Trophoblast cell (in vitro differentiated cells and primary cell): ENCODE data around the gene CPA5.

Experiments
- DNase-seq, 2 donors: peaks; one replicate each; pipeline ENCODE4 v3.0.0-alpha.2; 2016
- H2AFZ ChIP-seq: 2 replicates; pipeline ENCODE4 v1.6.1; 2013; ENCODE audit warnings: low read length, moderate library complexity, mild to moderate bottlenecking; ENCODE audit not compliant: insufficient read depth, poor library complexity
- H2AK5ac ChIP-seq: 2 replicates; pipeline ENCODE4 v1.6.1; 2013; ENCODE audit warnings: mild to moderate bottlenecking, low read length
- H2BK120ac ChIP-seq: 2 replicates; pipeline ENCODE4 v1.6.1; 2013; ENCODE audit warnings: low read length, mild to moderate bottlenecking, moderate library complexity; ENCODE audit not compliant: insufficient read depth, poor library complexity
- H2BK12ac ChIP-seq: 2 replicates; pipeline ENCODE4 v1.6.1; 2013; ENCODE audit warnings: mild to moderate bottlenecking, low read length, moderate library complexity
- H2BK5ac ChIP-seq: 2 replicates; pipeline ENCODE4 v1.6.1; 2013; ENCODE audit warnings: low read length, low read depth, moderate library complexity, mild to moderate bottlenecking; ENCODE audit not compliant: poor library complexity
- H3K14ac ChIP-seq: 2 replicates; pipeline ENCODE4 v1.6.1; 2013; ENCODE audit warnings: mild to moderate bottlenecking, low read length
- H3K18ac ChIP-seq: 2 replicates; pipeline ENCODE4 v1.6.1; 2013; ENCODE audit warnings: mild to moderate bottlenecking, low read length
- H3K23ac ChIP-seq: 2 replicates; pipeline ENCODE4 v1.6.1; 2013; ENCODE audit warnings: low read length
- H3K27ac ChIP-seq: 2 replicates; pipeline ENCODE4 v1.5.1; 2013; ENCODE audit warnings: low read depth, mild to moderate bottlenecking, inconsistent platforms, low read length, moderate library complexity
- H3K27me3 ChIP-seq: 2 replicates; pipeline ENCODE4 v1.6.1; 2013; ENCODE audit warnings: inconsistent platforms, mild to moderate bottlenecking, low read length, moderate library complexity; ENCODE audit not compliant: insufficient read depth
- H3K36me3 ChIP-seq, 2 experiments: 1 replicate in 1 of 2; 2 replicates in 1 of 2; pipeline ENCODE4 v1.6.1; 2013; ENCODE audit warnings: low read length in 2 of 2, mild to moderate bottlenecking in 2 of 2, moderate library complexity in 1 of 2; ENCODE audit not compliant: insufficient read depth in 2 of 2, control insufficient read depth in 1 of 2
- H3K4ac ChIP-seq: 2 replicates; pipeline ENCODE4 v1.6.1; 2013; ENCODE audit warnings: low read depth, mild to moderate bottlenecking, low read length, moderate library complexity
- H3K4me1 ChIP-seq, 2 experiments: 1 replicate in 1 of 2; 2 replicates in 1 of 2; pipeline ENCODE4 v1.6.1; 2013; ENCODE audit warnings: low read length in 2 of 2, mild to moderate bottlenecking in 2 of 2, moderate library complexity in 1 of 2; ENCODE audit not compliant: insufficient read depth in 2 of 2, control insufficient read depth in 1 of 2
- H3K4me2 ChIP-seq: 2 replicates; pipeline ENCODE4 v1.6.1; 2013; ENCODE audit warnings: inconsistent platforms, mild to moderate bottlenecking, low read length, moderate library complexity
- H3K4me3 ChIP-seq: 2 replicates; pipeline ENCODE4 v1.5.1; 2013; ENCODE audit warnings: mild to moderate bottlenecking, low read depth, low read length, inconsistent platforms
- H3K79me1 ChIP-seq: one replicate; pipeline ENCODE4 v1.6.1; 2013; ENCODE audit warnings: low read length
- H3K79me2 ChIP-seq: 2 replicates; pipeline ENCODE4 v1.6.1; 2013; ENCODE audit warnings: low read length, mild to moderate bottlenecking; ENCODE audit not compliant: control insufficient read depth, insufficient read depth, poor library complexity
- H3K9ac ChIP-seq: 2 replicates; pipeline ENCODE4 v1.6.1; 2013; ENCODE audit warnings: mild to moderate bottlenecking, low read length
- H3K9me3 ChIP-seq: 2 replicates; pipeline ENCODE4 v1.6.1; 2013; ENCODE audit warnings: low read depth, mild to moderate bottlenecking, control low read depth, inconsistent platforms, low read length; ENCODE audit not compliant: insufficient read depth
- H4K12ac ChIP-seq: 2 replicates; pipeline ENCODE4 v1.6.1; 2013; ENCODE audit warnings: low read depth, mild to moderate bottlenecking, low read length, moderate library complexity
- H4K8ac ChIP-seq: 2 replicates; pipeline ENCODE4 v1.6.1; 2013; ENCODE audit warnings: low read depth, mild to moderate bottlenecking, low read length, moderate library complexity
- H4K91ac ChIP-seq: one replicate; pipeline ENCODE4 v1.6.1; 2013; ENCODE audit warnings: low read depth, mild to moderate bottlenecking, low read length, moderate library complexity
- WGBS: extraction: QIAGEN DNeasy Blood & Tissue Kit; methylation state at CpG from one replicate; pipeline ENCODE4 v1.1.7; 2013; ENCODE audit warnings: missing lambda C conversion rate; ENCODE audit not compliant: insufficient read length, insufficient coverage; ENCODE audit errors: extremely low coverage; 5-methylcytosine and 5-hydroxymethylcytosine counted together

The CPA5 gene

DNA sequence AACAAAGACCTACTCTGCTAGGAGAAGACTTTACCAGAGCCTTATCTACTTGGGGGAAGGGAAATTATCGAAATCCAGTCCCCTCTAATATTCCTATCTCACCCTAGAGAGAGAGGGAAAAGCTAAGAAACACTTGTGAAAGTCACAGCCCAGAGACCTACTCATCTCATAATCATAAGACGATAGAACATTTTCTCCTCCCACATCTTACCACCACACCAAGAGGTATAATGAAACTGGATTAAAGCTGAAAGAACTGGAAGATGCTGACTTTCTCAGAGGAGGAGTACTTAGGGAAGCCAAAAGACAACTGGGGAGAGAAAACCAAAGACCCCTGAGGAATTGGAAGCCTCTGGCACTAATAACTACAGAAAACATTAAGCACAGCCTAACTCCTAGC, 10.8 kb upstream of the CPA5 start:
- H3K36me3 ChIP-seq: no peaks in the 10 kb centered on the region
- H3K27me3 ChIP-seq: no peaks in the 10 kb centered on the region
- no peak overlapping the region for H2BK12ac ChIP-seq
- no peak overlapping the region for H3K27ac ChIP-seq
- no peak overlapping the region for H3K4me2 ChIP-seq
- no peak overlapping the region for H3K18ac ChIP-seq
- no peak overlapping the region for H2BK120ac ChIP-seq
- no peak for DNase-seq
- H2AK5ac ChIP-seq: no peak overlapping the region
- no peak overlapping the region for H3K23ac ChIP-seq
- H4K91ac ChIP-seq: no peak overlapping the region
- no peaks in the 10 kb centered on the region for H3K4me1 ChIP-seq
- H4K8ac ChIP-seq: no peak overlapping the region
- H3K14ac ChIP-seq: no peak overlapping the region
- no peak overlapping the region for H3K9ac ChIP-seq
- no peak overlapping the region for H3K4ac ChIP-seq
- H3K4me3 ChIP-seq: no peak overlapping the region
- no peak overlapping the region for H4K12ac ChIP-seq
- H2AFZ ChIP-seq: no peak overlapping the region
- no peak overlapping the region for H2BK5ac ChIP-seq
- no CpG with 5 or more reads among the region's 2 CpGs for WGBS
- no peaks in the 10 kb centered on the region for H3K9me3 ChIP-seq
- no peaks in the 10 kb centered on the region for H3K79me2 ChIP-seq
- H3K79me1 ChIP-seq: no peaks in the 10 kb centered on the region

DNA sequence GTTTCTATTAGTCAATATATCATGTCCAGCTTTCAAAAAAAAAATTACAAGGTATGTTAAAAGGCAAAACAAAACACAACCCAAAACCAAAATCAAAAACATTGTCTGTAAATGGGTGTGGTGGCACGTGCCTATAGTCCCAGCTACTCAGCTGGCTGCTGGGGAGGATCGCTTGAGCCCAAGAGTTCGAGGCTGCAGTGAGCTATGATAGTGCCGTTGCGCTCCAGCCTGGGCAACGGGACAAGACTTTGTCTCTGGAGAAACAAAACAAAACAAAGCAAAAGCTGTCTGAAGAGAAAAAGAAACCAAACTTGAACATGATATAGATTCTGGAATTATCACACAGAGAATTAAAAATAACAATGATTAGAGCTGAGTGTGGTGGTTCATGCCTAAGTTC, 10.3 kb upstream of the CPA5 start:
- Histone ChIP-seq H3K4me1 (no peaks in the 10 kb centered on the region), H3K4me3 (no peak overlapping the region), H2AK5ac (no peak overlapping the region), H3K36me3 (no peaks in the 10 kb centered on the region), H3K79me1 (no peaks in the 10 kb centered on the region), H3K9ac (no peak overlapping the region), H2AFZ (no peak overlapping the region), H3K9me3 (no peaks in the 10 kb centered on the region), H4K8ac (no peak overlapping the region), H3K27me3 (no peaks in the 10 kb centered on the region), H3K4ac (no peak overlapping the region), H4K91ac (no peak overlapping the region), H3K4me2 (no peak overlapping the region), H2BK120ac (no peak overlapping the region), H3K23ac (no peak overlapping the region), H3K27ac (no peak overlapping the region), H3K18ac (no peak overlapping the region), H3K79me2 (no peaks in the 10 kb centered on the region), H2BK5ac (no peak overlapping the region), H4K12ac (no peak overlapping the region), H3K14ac (no peak overlapping the region), H2BK12ac (no peak overlapping the region)
- WGBS: no CpG with 5 or more reads among the region's 6 CpGs
- DNase-seq: no peak

DNA sequence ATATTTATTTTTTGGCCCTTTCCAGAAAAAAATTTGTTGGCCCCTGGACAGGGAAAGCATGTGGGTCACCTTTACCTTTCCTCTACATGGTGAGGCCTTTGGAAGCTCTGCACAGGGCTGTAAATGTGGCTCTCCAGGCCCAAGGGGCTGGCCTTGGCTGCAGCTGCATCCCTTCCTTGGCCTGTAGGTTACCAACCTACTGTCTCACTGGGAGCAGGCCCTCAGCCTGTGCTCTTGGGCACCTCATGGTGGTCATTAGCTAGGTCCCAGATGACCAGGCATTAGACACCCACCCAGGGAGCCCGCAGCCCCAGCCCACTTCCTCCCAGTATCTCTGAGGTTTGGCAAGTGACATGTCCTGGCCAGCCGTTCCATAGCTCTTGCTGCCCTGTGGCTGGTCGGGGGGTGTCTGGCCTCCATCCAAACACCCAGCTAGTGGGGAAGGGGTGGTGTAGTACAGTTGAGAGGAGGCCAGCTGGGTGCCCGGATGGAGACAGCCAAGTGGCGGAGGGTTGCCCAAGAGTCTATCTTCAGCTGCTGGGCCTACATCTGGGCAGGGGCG, 7.1 kb upstream of the CPA5 start:
- H3K14ac ChIP-seq: no peak overlapping the region
- no peaks in the 10 kb centered on the region for H3K79me2 ChIP-seq
- no peak overlapping the region for H3K4ac ChIP-seq
- H3K27ac ChIP-seq: no peak overlapping the region
- no peak overlapping the region for H3K9ac ChIP-seq
- no peak overlapping the region for H2BK120ac ChIP-seq
- no peak for DNase-seq
- no peak overlapping the region for H2BK5ac ChIP-seq
- peak overlapping the region; percentile 10 for H3K4me3 ChIP-seq
- H3K4me2 ChIP-seq: no peak overlapping the region
- no peaks in the 10 kb centered on the region for H3K4me1 ChIP-seq
- H4K12ac ChIP-seq: no peak overlapping the region
- no peaks in the 10 kb centered on the region for H3K27me3 ChIP-seq
- no peak overlapping the region for H2BK12ac ChIP-seq
- no peaks in the 10 kb centered on the region for H3K9me3 ChIP-seq
- H2AFZ ChIP-seq: no peak overlapping the region
- H3K18ac ChIP-seq: no peak overlapping the region
- WGBS: no CpG with 5 or more reads among the region's 6 CpGs
- H2AK5ac ChIP-seq: no peak overlapping the region
- H4K8ac ChIP-seq: no peak overlapping the region
- no peak overlapping the region for H4K91ac ChIP-seq
- no peaks in the 10 kb centered on the region for H3K79me1 ChIP-seq
- H3K36me3 ChIP-seq: no peaks in the 10 kb centered on the region
- H3K23ac ChIP-seq: no peak overlapping the region

DNA sequence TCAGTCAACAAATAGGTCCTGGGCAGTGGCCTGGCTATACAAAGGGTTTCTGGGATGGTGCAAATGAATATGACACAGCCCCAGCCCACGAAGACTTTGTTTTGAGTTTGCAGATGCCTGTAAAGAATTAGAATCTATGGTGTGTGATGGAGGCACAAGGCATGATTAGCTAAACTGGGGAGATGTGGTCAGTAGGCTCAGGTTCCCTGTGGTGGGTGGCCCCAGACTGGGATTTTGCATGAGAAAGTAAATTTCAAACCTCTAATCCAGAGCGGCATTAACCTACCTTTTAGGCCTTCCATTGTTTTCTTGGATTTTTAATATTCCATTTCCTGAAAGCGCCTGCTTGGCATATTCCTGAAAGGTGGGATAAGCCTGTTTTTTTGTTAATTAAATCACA, 6.4 kb upstream of the CPA5 start:
- H2AFZ ChIP-seq: no peak overlapping the region
- no peak overlapping the region for H3K18ac ChIP-seq
- no peak overlapping the region for H4K8ac ChIP-seq
- H3K4me1 ChIP-seq: no peaks in the 10 kb centered on the region
- no peaks in the 10 kb centered on the region for H3K9me3 ChIP-seq
- no peak overlapping the region for H3K9ac ChIP-seq
- H2BK12ac ChIP-seq: no peak overlapping the region
- H3K27me3 ChIP-seq: no peaks in the 10 kb centered on the region
- no peak overlapping the region for H2BK120ac ChIP-seq
- no peaks in the 10 kb centered on the region for H3K36me3 ChIP-seq
- no peak for DNase-seq
- H3K79me1 ChIP-seq: no peaks in the 10 kb centered on the region
- no peaks in the 10 kb centered on the region for H3K79me2 ChIP-seq
- H2AK5ac ChIP-seq: no peak overlapping the region
- H3K4ac ChIP-seq: no peak overlapping the region
- no peak overlapping the region for H3K23ac ChIP-seq
- H3K4me3 ChIP-seq: no peak overlapping the region
- WGBS: no CpG with 5 or more reads among the region's 3 CpGs
- no peak overlapping the region for H3K27ac ChIP-seq
- no peak overlapping the region for H4K12ac ChIP-seq
- no peak overlapping the region for H3K4me2 ChIP-seq
- no peak overlapping the region for H2BK5ac ChIP-seq
- no peak overlapping the region for H4K91ac ChIP-seq
- no peak overlapping the region for H3K14ac ChIP-seq
